ENCODE results near the gene TMEM69.
"Not testable (repeated sequence)": the region's sequence is repeated elsewhere in the genome, so short reads cannot be mapped to it uniquely, and the experiment has no call there.

DNA sequence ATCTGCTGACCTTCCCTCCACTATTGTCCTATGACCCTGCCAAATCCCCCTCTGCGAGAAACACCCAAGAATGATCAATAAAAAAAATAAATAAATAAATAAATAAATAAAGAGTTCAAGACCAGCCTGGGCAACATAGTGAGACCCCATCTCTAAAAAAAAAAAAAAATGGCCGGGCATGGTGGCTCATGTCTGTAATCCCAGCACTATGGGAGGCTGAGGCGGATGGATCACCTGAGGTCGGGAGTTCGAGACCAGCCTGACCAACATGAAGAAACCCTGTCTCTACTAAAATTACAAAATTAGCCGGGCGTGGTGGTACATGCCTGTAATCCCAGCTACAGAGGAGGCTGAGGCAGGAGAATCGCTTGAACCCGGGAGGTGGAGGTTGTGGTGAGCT is 38.0 kb downstream of the TMEM69 start:
- not testable (repeated sequence) for TF ChIP-seq POLR2AphosphoS5 (IDR thresholded peaks at IDR 0.05; ENCODE audit: low read depth, low read length); CTCF (IDR thresholded peaks at IDR 0.05); TCF7L2 (IDR thresholded peaks at IDR 0.05; ENCODE audit: low read depth, low read length)
- TF ChIP-seq, protein P1, sequence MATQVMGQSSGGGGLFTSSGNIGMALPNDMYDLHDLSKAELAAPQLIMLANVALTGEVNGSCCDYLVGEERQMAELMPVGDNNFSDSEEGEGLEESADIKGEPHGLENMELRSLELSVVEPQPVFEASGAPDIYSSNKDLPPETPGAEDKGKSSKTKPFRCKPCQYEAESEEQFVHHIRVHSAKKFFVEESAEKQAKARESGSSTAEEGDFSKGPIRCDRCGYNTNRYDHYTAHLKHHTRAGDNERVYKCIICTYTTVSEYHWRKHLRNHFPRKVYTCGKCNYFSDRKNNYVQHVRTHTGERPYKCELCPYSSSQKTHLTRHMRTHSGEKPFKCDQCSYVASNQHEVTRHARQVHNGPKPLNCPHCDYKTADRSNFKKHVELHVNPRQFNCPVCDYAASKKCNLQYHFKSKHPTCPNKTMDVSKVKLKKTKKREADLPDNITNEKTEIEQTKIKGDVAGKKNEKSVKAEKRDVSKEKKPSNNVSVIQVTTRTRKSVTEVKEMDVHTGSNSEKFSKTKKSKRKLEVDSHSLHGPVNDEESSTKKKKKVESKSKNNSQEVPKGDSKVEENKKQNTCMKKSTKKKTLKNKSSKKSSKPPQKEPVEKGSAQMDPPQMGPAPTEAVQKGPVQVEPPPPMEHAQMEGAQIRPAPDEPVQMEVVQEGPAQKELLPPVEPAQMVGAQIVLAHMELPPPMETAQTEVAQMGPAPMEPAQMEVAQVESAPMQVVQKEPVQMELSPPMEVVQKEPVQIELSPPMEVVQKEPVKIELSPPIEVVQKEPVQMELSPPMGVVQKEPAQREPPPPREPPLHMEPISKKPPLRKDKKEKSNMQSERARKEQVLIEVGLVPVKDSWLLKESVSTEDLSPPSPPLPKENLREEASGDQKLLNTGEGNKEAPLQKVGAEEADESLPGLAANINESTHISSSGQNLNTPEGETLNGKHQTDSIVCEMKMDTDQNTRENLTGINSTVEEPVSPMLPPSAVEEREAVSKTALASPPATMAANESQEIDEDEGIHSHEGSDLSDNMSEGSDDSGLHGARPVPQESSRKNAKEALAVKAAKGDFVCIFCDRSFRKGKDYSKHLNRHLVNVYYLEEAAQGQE (IDR thresholded peaks at IDR 0.05; ENCODE audit: insufficient read depth in 1 of 2, low read depth in 2 of 2, low read length in 1 of 2), result not testable (repeated sequence)
